ENCODE measurements around the gene KRTCAP2. TPM values are rescaled to one million over a fixed set of nuclear protein-coding genes. Genes with fewer than 3 reads are reported as not detected.
A peak's percentile ranks its signal among the peaks of the same experiment; 100 is the strongest.
"Not testable (repeated sequence)": the region's sequence is repeated elsewhere in the genome, so short reads cannot be mapped to it uniquely, and the experiment has no call there.

The KRTCAP2 gene
- total and polyA plus RNA-seq, 12 donors, result 96.1 to 355 (median 129) TPM

- TF ChIP-seq, protein P1, sequence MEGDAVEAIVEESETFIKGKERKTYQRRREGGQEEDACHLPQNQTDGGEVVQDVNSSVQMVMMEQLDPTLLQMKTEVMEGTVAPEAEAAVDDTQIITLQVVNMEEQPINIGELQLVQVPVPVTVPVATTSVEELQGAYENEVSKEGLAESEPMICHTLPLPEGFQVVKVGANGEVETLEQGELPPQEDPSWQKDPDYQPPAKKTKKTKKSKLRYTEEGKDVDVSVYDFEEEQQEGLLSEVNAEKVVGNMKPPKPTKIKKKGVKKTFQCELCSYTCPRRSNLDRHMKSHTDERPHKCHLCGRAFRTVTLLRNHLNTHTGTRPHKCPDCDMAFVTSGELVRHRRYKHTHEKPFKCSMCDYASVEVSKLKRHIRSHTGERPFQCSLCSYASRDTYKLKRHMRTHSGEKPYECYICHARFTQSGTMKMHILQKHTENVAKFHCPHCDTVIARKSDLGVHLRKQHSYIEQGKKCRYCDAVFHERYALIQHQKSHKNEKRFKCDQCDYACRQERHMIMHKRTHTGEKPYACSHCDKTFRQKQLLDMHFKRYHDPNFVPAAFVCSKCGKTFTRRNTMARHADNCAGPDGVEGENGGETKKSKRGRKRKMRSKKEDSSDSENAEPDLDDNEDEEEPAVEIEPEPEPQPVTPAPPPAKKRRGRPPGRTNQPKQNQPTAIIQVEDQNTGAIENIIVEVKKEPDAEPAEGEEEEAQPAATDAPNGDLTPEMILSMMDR (IDR thresholded peaks at IDR 0.05), result no peak
- 80% methylated on average over 8 of the region's 8 CpGs for WGBS, 2 donors
- DNase-seq (no peak), ATAC-seq (no peak)
- peaks cover 0 to 5% (median 0%) of the 10 kb centered on the region in 9 donors for H3K4me1 ChIP-seq
- H3K36me3 ChIP-seq, result no peaks in the 10 kb centered on the region
- peaks cover 0 to 8% (median 0%) of the 10 kb centered on the region in 11 donors for H3K9me3 ChIP-seq
- intact Hi-C loops (cut with DNase I), result no loop called here
- no peaks in the 10 kb centered on the region for H3K27me3 ChIP-seq
- no peak overlapping the region for H3K27ac ChIP-seq
- no peak overlapping the region for H3K4me3 ChIP-seq
Measured at GRCh38 chr1:155160128-155160527, 13.0 kb downstream of the KRTCAP2 start.

DNA sequence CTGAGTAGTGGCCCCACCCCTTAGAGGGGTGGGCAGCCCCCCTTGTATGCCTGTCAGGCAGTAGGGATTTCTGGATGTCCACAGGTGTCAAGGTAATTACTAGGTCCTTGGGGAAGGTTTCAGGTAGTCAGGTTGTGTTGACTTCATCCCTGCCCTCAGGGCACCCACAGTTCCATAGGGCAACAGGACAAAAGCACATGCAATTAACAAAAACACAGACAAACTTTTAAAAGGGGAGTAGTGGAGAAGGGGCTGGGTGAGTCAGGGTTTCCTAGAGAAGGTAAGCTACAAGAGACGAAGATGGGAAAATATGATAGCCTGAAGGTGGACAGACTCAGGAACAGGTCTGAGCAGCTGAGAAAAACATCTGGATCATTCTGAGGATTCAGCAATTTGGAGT lies 14.1 kb downstream of the KRTCAP2 start:
- ATAC-seq (no peak), DNase-seq (no peak)
- intact Hi-C loops (cut with DNase I), result no loop called here
- H3K27ac ChIP-seq, result no peak overlapping the region
- TF ChIP-seq, protein P1 (IDR thresholded peaks at IDR 0.05), result no peak
- 79 to 88% methylated on average over 1 of the region's 1 CpG for WGBS, 2 donors
- no peaks in the 10 kb centered on the region for H3K9me3 ChIP-seq
- H3K4me3 ChIP-seq, result no peak overlapping the region
- no peaks in the 10 kb centered on the region for H3K27me3 ChIP-seq
- H3K36me3 ChIP-seq, result no peaks in the 10 kb centered on the region
- no peaks in the 10 kb centered on the region for H3K4me1 ChIP-seq

GRCh38 chr1:155155996-155156643 lies 17.0 kb downstream of the KRTCAP2 start:
- H3K27ac ChIP-seq; H3K9me3 ChIP-seq; H3K4me3 ChIP-seq; intact Hi-C loops (cut with DNase I); H3K27me3 ChIP-seq; H3K36me3 ChIP-seq; ATAC-seq; DNase-seq; H3K4me1 ChIP-seq: not testable (repeated sequence)
- 57 to 69% methylated on average over 3 of the region's 3 CpGs for WGBS, 2 donors

- no peaks in the 10 kb centered on the region for H3K9me3 ChIP-seq
- H3K36me3 ChIP-seq, result no peaks in the 10 kb centered on the region
- H3K4me1 ChIP-seq, result peaks cover 0 to 3% (median 0%) of the 10 kb centered on the region in 9 donors
- 87 to 88% methylated on average over 3 of the region's 3 CpGs for WGBS, 2 donors
- ATAC-seq (no peak), DNase-seq (no peak)
- H3K27me3 ChIP-seq, result peaks cover 0 to 4% (median 0%) of the 10 kb centered on the region in 7 donors
- no peak overlapping the region for H3K4me3 ChIP-seq
- intact Hi-C loops (cut with DNase I), result no loop called here
- no peak overlapping the region for H3K27ac ChIP-seq
- TF ChIP-seq, protein P1 (IDR thresholded peaks at IDR 0.05), result peak in 1 of 9 donors; percentile 8
Measured at GRCh38 chr1:155145491-155145890, 27.6 kb downstream of the KRTCAP2 start.

DNA sequence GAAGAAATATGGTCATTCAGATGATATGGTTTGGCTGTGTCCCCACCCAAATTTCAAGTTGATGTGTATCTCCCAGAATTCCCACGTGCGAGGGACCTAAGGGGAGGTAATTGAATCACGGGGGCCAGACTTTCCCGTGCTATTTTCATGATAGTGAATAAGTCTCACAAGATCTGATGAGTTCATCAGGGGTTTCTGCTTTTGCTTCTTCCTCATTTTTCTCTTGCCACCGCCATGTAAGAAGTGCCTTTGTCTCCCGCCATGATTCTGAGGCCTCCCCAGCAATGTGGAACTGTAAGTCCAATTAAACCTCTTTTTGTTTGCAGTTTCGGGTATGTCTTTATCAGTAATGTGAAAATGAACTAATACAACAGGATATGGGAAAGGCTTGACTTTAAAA lies 31.4 kb downstream of the KRTCAP2 start:
- Histone ChIP-seq H3K27me3 (no peaks in the 10 kb centered on the region), H3K4me1 (peaks cover 3 to 35% (median 25%) of the 10 kb centered on the region in 9 donors), H3K27ac (no peak overlapping the region), H3K36me3 (peaks cover 0 to 22% (median 0%) of the 10 kb centered on the region in 9 donors), H3K4me3 (no peak overlapping the region), H3K9me3 (no peaks in the 10 kb centered on the region)
- ATAC-seq (no peak), DNase-seq (no peak)
- TF ChIP-seq, protein P1 (IDR thresholded peaks at IDR 0.05), result no peak
- 82 to 90% methylated on average over 7 of the region's 7 CpGs for WGBS, 2 donors
- intact Hi-C loops (cut with DNase I), result no loop called here
